Skeletal muscle satellite cell (primary cell): ENCODE measurements around the gene FCAR. TPM values are rescaled to one million over a fixed set of nuclear protein-coding genes. Genes with fewer than 3 reads are reported as not detected.
"Not testable (repeated sequence)": the region's sequence is repeated elsewhere in the genome, so short reads cannot be mapped to it uniquely, and the experiment has no call there.

Experiments
- H3K27me3 ChIP-seq: 2 replicates; pipeline ENCODE4 v1.7.0; 2013; ENCODE audit warnings: low read length; ENCODE audit not compliant: control insufficient read depth, insufficient read depth
- H3K36me3 ChIP-seq: 2 replicates; pipeline ENCODE4 v1.7.0; 2013; ENCODE audit warnings: mild to moderate bottlenecking, control low read depth, low read length; ENCODE audit not compliant: insufficient read depth
- H3K4me1 ChIP-seq: 2 replicates; pipeline ENCODE4 v1.7.0; 2013; ENCODE audit warnings: low read length; ENCODE audit not compliant: control insufficient read depth, insufficient read depth
- H3K4me2 ChIP-seq: 2 replicates; pipeline ENCODE4 v1.7.0; 2013; ENCODE audit warnings: mild to moderate bottlenecking, low read length
- H3K4me3 ChIP-seq: 2 replicates; pipeline ENCODE4 v1.7.0; 2013; ENCODE audit warnings: low read length
- H3K9ac ChIP-seq: 2 replicates; pipeline ENCODE4 v1.7.0; 2013; ENCODE audit warnings: mild to moderate bottlenecking, low read depth, low read length, moderate library complexity
- H3K9me3 ChIP-seq: replicated peaks from 2 replicates; pipeline ENCODE4 v1.7.0; 2013; ENCODE audit warnings: mild to moderate bottlenecking, control low read depth, low read length
- total RNA-seq: library from RNA; depleted of rRNA; stranded (reverse); fragments of >200 nt; gene quantifications from 2 replicates; pipeline ENCODE4 v1.2.3, GENCODE V29; 2012; rRNA removed

The FCAR gene
- total RNA-seq, result not detected in 2 replicates

DNA sequence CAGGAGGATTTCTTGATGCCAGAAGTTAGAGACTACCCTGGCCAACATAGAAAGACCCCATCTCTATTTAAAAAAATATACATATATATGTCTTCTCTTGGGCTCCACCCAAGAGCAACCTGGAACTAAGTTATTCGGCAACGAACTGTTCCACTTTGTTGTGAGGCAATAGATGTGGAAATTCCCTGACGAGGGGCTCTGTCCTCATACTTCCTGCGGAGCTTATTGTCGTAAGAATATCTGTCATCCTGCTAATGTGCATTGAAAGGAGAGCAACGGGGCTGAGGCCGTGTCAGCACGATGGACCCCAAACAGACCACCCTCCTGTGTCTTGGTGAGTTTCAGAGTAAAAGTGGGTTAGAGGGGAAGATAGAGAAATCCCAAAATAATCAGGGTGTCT, at the start of gene FCAR:
TSS of gene FCAR (plus strand) at position 246 of the 400 bp plus-strand sequence. CDS start at position 301, 55 bp downstream.
- no peak within 1 kb of the TSS for H3K4me3 ChIP-seq

DNA sequence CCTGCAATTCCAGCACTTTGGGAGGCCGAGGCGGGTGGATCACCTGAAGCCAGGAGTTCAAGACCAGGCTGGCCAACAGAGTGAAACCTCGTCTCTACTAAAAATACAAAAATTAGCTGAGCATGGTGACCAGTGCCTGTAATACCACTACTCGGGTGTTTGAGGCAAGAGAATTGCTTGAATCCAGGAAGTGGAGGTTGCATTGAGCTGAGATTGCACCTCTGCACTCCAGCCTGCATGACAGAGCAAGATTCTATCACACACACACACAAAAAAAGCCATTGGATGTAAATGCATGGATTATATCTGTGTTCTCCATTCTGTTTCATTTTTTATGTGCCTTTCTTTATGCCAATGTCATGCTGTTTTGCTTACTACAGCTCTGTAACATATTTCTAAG, 49.6 kb upstream of the FCAR start:
- H3K9me3 ChIP-seq, H3K36me3 ChIP-seq, H3K9ac ChIP-seq, H3K4me3 ChIP-seq, H3K4me2 ChIP-seq, H3K4me1 ChIP-seq, H3K27me3 ChIP-seq: not testable (repeated sequence)

More for the DNA sequence above, at the start of gene FCAR:
- Histone ChIP-seq H3K4me2 (no peak within 1 kb of the TSS), H3K27me3 (no peaks in the 10 kb centered on the region), H3K9me3 (no peaks in the 10 kb centered on the region), H3K36me3 (no peaks in the 10 kb centered on the region), H3K4me1 (no peaks in the 10 kb centered on the region), H3K9ac (no peak within 1 kb of the TSS)

GRCh38 chr19:54825326-54825725, 48.7 kb upstream of the FCAR start:
- not testable (repeated sequence) for H3K9ac ChIP-seq, H3K4me1 ChIP-seq, H3K4me3 ChIP-seq, H3K27me3 ChIP-seq, H3K9me3 ChIP-seq, H3K4me2 ChIP-seq, H3K36me3 ChIP-seq

DNA sequence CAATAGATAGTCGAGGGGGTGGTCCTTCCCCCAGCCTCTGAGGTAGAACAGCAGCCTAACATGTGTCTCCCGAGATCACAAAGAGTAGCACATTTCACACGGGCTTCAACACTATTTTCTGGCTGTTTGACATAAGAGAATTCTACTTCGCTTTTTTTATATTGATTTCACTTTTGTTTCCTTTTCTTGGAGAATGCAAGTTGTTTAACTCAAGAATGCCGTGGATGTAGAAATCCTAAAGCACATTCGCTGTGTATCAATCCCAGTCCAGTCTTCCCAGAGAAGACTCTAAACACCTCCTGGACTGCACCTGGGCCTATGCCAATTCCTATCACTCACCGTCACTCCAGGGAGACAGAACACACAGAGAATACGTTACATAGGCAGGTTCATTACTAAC, 46.0 kb upstream of the FCAR start:
- not testable (repeated sequence) for H3K9me3 ChIP-seq, H3K9ac ChIP-seq, H3K4me2 ChIP-seq, H3K27me3 ChIP-seq, H3K36me3 ChIP-seq, H3K4me3 ChIP-seq, H3K4me1 ChIP-seq

- not testable (repeated sequence) for H3K27me3 ChIP-seq, H3K4me2 ChIP-seq, H3K9ac ChIP-seq, H3K9me3 ChIP-seq, H3K36me3 ChIP-seq, H3K4me3 ChIP-seq, H3K4me1 ChIP-seq
Measured at GRCh38 chr19:54832496-54832895, 41.5 kb upstream of the FCAR start, which contains the start of gene KIR2DS4. KIR2DS4 (plus strand) TSS chr19:54832676.

DNA sequence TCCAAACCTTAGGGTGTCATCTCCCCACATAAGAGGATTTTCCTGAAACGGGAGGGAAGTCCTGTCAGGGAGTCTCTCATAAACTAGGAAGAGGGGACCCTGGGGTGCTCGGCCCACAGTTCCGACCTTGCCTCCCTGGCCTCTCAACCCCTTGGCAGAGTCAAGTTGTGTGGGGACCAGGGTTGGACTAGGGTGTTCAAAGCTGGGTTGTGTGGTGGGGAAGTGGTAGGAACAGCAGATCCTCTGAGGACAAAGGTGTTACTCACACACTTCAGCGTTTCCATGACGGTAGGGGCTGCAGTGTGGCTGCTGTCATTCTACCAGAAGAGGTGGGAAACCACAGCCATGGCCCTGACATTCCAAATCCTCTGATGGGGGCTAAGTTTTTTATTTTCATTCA, 38.9 kb upstream of the FCAR start:
- H3K36me3 ChIP-seq, H3K9me3 ChIP-seq, H3K4me1 ChIP-seq, H3K4me3 ChIP-seq, H3K9ac ChIP-seq, H3K4me2 ChIP-seq, H3K27me3 ChIP-seq: not testable (repeated sequence)

GRCh38 chr19:54837522-54837921, 36.5 kb upstream of the FCAR start:
- H3K4me2 ChIP-seq, H3K36me3 ChIP-seq, H3K9ac ChIP-seq, H3K27me3 ChIP-seq, H3K4me3 ChIP-seq, H3K4me1 ChIP-seq, H3K9me3 ChIP-seq: not testable (repeated sequence)

DNA sequence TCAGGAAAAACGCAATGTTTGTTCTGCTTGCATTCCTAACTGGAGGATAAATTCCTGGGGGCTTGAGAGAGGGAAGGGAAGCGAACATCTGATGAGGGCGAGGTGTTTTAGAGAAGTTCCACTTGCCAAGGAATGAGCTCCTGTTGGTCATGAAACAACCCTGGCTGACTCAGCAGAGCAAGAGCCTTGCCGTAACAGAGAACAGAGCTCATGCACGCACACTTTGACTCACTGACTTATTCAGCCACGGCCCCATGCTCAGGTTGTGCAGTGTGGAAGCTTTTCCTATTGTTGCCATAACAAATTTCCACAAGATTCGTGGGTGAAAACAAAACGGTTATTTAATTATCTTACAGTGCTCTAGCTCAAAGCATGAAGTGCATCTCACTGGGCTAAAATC, 30.9 kb upstream of the FCAR start:
- not testable (repeated sequence) for H3K36me3 ChIP-seq, H3K9ac ChIP-seq, H3K4me2 ChIP-seq, H3K4me3 ChIP-seq, H3K9me3 ChIP-seq, H3K27me3 ChIP-seq, H3K4me1 ChIP-seq

- H3K36me3 ChIP-seq, H3K4me2 ChIP-seq, H3K9me3 ChIP-seq, H3K4me1 ChIP-seq, H3K27me3 ChIP-seq, H3K9ac ChIP-seq, H3K4me3 ChIP-seq: not testable (repeated sequence)
Measured at GRCh38 chr19:54850061-54850640, 23.9 kb upstream of the FCAR start, which contains the start of gene KIR3DL2. KIR3DL2 (plus strand) TSS chr19:54850443; CDS start chr19:54850476, 33 bp downstream.

DNA sequence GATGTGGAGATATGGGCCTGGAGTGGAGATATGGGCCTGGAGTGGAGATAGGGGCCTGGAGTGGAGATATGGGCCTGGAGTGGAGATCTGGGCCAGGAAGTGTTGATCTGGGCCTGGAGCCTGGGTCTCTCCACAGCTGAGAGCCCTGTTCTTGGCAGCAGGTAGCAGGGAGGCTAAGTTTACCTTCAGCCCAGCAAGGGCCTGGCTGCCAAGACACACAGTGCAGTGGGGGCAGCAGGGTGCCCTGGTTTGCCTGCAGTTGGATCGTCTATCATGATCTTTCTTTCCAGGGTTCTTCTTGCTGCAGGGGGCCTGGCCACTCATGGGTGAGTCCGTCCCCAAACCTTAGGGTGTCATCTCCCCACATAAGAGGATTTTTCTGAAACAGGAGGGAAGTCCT, 23.1 kb upstream of the FCAR start:
- Histone ChIP-seq H3K4me1 (no peaks in the 10 kb centered on the region), H3K36me3 (no peaks in the 10 kb centered on the region), H3K9me3 (peaks cover 3% of the 10 kb centered on the region), H3K4me3 (no peak overlapping the region), H3K27me3 (no peaks in the 10 kb centered on the region), H3K4me2 (no peak overlapping the region), H3K9ac (no peak overlapping the region)

- H3K4me3 ChIP-seq, result no peak overlapping the region
- no peaks in the 10 kb centered on the region for H3K27me3 ChIP-seq
- peaks cover 3% of the 10 kb centered on the region for H3K9me3 ChIP-seq
- no peaks in the 10 kb centered on the region for H3K36me3 ChIP-seq
- no peak overlapping the region for H3K9ac ChIP-seq
- H3K4me1 ChIP-seq, result no peaks in the 10 kb centered on the region
- no peak overlapping the region for H3K4me2 ChIP-seq
Measured at GRCh38 chr19:54851353-54851752, 22.7 kb upstream of the FCAR start.

DNA sequence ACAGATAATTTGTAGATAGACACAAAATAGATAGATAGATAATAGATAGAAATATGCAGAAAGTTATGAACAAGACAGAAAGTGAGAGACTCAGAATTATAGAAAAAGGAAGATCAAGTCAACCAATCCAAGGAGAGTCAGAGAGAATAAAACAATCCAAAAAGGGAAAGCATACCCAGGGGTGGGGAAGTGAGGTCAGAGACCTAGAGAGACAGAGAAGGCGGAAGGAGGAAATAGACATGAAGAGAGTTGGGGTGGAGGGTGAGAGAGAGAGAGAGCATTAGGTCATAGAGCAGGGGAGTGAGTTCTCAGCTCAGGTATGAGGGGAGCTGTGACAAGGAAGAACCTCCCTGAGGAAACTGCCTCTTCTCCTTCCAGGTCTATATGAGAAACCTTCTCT, 18.8 kb upstream of the FCAR start:
- H3K4me1 ChIP-seq, H3K27me3 ChIP-seq, H3K9me3 ChIP-seq, H3K4me2 ChIP-seq, H3K9ac ChIP-seq, H3K4me3 ChIP-seq, H3K36me3 ChIP-seq: not testable (repeated sequence)
